OCI-LY3 (cell line): ENCODE measurements around the gene HEATR3.

Experiments
- EZH2phosphoT487 ChIP-seq: fragments of 200-600 bp; shearing (Covaris generic); IDR thresholded peaks from 2 replicates; pipeline ENCODE4 v1.6.1; 2018; ENCODE audit warnings: antibody characterized with exemption, mixed run types, low read depth
- TF ChIP-seq, protein P1 (sequence below): fragments of 200-600, 300-600 bp; sonication (generic); IDR thresholded peaks from 2 replicates; pipeline ENCODE4 v1.5.1; 2014; ENCODE audit warnings: antibody characterized with exemption, low read length, low read depth

DNA sequence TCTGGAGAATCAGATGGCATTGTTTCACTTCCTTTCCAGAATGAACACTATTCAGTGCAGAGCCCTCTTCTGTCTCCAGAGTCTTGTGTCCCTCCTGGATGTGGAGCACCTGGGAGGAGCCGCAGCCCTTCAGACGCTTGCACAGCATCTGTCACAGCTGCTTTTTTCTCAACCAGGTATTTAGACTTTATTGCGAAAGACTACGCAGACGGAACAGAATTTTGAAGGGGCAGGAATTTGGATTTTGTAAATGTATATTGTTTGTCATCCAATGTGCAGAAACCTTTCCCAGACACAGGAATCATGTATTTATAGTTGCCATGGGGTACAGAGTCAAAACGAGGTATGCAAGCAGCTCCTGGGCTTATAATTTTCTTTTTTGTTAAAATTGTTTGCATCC is 20.4 kb downstream of the HEATR3 start:
- TF ChIP-seq, protein P1, sequence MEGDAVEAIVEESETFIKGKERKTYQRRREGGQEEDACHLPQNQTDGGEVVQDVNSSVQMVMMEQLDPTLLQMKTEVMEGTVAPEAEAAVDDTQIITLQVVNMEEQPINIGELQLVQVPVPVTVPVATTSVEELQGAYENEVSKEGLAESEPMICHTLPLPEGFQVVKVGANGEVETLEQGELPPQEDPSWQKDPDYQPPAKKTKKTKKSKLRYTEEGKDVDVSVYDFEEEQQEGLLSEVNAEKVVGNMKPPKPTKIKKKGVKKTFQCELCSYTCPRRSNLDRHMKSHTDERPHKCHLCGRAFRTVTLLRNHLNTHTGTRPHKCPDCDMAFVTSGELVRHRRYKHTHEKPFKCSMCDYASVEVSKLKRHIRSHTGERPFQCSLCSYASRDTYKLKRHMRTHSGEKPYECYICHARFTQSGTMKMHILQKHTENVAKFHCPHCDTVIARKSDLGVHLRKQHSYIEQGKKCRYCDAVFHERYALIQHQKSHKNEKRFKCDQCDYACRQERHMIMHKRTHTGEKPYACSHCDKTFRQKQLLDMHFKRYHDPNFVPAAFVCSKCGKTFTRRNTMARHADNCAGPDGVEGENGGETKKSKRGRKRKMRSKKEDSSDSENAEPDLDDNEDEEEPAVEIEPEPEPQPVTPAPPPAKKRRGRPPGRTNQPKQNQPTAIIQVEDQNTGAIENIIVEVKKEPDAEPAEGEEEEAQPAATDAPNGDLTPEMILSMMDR = no peak
- TF ChIP-seq EZH2phosphoT487 = no peak
